HFF-Myc (cell line): Measurements from ENCODE around the gene LMBR1L.

ENCODE experiments used
- DNase-seq: peaks from one replicate; pipeline ENCODE4 v3.0.0-alpha.2; 2011; ENCODE audit warnings: low read depth; ENCODE audit errors: extremely low read depth
- H3K4me3 ChIP-seq: replicated peaks from 2 replicates; pipeline ENCODE4 v1.5.1; 2011; ENCODE audit warnings: low read depth, mild to moderate bottlenecking, control low read depth, low read length
- TF ChIP-seq, protein P1 (sequence below): IDR thresholded peaks from 2 replicates; pipeline ENCODE4 v1.5.1; 2012; ENCODE audit warnings: mild to moderate bottlenecking, low read depth, low read length, control low read depth; ENCODE audit errors: missing control alignments

Gene LMBR1L

DNA sequence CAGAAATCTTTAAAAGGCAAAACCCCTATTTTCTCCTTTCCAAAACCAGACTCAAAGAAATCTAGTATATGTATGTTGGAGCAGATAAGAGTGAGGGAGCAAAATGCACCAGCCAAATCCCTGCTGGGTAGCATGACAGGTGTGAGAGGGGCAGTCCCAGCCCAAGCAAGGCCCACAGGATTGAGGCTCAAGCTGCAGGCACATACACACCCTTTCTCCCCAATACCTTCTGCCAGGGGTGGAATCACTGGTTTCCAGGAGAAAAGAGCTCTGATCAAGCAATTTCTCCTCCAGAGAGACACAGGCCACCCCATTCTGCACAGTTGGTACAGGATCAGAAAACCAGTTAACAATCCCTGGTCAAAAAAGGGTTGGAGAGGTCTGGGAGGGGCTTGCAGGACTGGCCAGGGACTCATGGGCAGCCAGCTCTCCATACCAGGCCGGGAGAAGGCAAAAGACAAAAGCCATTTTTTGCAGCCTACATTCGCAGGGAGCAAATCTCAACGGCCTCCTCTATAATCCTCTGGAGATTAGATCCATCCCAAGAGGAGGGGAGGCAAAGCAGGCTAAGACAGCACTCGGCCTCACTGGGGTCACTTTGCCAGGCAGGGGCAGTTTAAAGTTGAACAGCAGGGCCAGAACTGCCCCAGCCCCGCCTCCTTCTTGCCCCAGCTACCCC, 52.1 kb downstream of the LMBR1L start:
- no peak for DNase-seq
- peak overlapping the region; percentile 92 for H3K4me3 ChIP-seq
- TF ChIP-seq, protein P1, sequence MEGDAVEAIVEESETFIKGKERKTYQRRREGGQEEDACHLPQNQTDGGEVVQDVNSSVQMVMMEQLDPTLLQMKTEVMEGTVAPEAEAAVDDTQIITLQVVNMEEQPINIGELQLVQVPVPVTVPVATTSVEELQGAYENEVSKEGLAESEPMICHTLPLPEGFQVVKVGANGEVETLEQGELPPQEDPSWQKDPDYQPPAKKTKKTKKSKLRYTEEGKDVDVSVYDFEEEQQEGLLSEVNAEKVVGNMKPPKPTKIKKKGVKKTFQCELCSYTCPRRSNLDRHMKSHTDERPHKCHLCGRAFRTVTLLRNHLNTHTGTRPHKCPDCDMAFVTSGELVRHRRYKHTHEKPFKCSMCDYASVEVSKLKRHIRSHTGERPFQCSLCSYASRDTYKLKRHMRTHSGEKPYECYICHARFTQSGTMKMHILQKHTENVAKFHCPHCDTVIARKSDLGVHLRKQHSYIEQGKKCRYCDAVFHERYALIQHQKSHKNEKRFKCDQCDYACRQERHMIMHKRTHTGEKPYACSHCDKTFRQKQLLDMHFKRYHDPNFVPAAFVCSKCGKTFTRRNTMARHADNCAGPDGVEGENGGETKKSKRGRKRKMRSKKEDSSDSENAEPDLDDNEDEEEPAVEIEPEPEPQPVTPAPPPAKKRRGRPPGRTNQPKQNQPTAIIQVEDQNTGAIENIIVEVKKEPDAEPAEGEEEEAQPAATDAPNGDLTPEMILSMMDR, result no peak

DNA sequence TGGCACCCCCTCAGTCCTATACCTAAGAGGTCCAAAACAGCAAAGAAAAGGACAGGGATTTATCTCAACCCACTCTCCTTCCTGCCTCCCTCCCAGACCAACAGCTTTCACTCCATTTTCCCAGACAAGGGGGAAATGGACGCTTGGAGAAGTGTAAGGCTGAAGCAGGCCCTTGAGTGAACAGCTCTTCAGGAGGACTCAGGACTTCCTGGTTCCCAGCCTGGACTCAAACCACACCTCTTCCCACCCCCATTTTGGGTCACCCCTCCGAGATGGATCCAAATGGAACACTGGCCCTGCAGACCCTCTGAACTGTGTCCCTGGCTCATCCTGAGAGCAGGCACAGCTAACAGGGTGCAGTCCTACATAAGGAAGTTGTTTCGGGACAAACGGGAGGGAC, 52.8 kb downstream of the LMBR1L start:
- no peak for DNase-seq
- TF ChIP-seq, protein P1, result no peak
- H3K4me3 ChIP-seq, result peak overlapping the region; percentile 92

DNA sequence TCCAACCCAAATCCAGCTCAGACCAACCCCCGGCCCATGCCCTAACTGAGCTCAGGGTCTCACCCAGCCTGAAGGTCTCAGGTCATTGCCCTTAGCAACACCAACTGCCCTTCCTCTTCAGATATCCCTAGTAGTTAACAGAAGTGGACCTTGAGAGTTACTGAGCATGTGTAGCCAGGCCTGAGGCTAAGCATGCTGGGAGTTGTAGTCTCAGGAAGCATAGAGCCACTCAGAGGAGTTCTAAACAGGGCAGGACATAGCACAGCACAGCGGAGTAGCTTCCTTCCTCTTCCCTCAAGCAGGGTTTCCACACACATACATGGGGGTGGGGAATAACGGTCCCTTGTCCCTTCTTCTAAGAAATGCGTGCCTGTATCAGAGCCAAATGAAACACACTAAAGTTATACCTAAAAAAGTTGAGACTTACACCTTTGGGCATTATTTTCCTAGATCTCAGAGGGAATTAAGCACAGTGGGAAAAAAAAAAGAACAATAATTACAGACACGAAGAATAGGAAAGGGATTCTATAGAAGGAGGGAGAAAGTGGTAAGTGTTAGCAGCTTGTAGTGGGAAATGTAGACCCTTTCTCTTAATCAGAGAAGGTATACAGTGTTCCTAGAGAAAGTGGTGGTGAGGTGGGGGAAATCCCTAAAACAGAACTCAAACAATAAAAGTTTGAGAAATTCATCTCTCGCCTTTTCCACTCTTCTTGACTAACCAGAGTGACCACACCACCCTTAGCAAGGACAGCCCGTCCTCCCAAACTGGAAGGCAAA, 54.5 kb downstream of the LMBR1L start:
- peak; percentile 48 for DNase-seq
- TF ChIP-seq, protein P1, result no peak
- H3K4me3 ChIP-seq, result peak overlapping the region; percentile 92

DNA sequence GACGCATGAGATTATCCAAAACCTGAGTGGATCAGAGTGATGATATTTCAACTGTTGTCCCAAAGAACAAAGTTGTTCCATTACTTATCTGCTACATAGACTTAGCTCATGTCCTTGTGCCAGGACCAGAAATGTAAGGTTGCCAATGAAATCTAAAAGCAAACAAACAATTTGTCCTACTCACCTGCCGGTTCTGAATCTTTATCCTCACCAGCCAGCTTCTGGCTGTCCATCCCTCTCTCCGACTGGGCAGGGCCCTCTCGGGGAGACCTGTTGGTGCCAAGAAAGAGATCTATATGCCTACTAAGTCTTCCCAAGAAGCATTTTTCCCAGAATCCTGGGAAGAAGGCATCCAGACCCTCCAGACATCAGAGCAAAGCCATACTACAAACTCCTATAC, 55.6 kb downstream of the LMBR1L start:
- H3K4me3 ChIP-seq, result no peak overlapping the region

DNA sequence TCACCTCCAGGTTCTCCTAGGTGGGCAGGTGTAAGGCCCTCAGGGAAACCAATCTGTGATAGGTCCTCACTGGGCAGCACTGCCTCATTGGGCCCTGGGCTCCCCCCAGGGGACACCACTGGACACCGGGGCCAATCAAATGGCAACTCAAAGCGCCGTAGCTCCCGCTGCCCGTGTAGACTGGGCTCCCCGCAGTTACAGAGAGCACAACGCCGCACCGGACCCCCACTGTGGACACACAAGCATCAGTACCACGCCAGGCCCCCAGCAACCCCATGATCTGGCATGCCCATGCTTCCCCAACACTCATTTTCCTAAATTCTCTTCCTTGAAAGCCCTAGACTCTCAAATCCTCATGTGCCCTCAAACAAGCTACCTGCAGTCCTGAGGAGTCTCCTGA, 56.1 kb downstream of the LMBR1L start:
- H3K4me3 ChIP-seq, result no peak overlapping the region
- TF ChIP-seq, protein P1, result no peak
- DNase-seq, result no peak

More for the DNA sequence above, 55.6 kb downstream of the LMBR1L start:
- no peak for DNase-seq
- TF ChIP-seq, protein P1, result no peak

DNA sequence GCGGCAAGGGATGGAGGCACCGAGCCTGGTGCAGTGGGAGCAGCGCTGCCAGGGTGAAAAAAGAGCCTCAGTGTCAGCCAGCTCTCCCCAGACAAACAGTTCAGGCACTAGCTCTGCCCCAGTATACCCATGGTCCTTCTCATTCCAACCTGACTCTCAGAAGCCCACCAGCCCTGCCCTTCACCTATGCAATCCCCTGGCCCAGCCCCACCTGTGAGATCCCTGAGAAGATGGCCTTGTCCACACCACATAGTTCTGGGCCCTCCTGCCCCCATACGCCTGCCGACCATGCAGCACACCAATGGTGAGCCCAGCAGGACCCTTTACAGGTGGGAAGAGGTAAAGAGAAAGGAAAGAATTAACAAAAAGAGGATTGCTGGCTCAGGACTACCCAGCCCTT, 56.6 kb downstream of the LMBR1L start:
- no peak for DNase-seq
- TF ChIP-seq, protein P1, result no peak
- no peak overlapping the region for H3K4me3 ChIP-seq
